ENCODE results near the gene GLYATL1. TPM values are rescaled to one million over a fixed set of nuclear protein-coding genes. Genes with fewer than 3 reads are reported as not detected.

Gene GLYATL1
- total RNA-seq, 4 donors from 2014 or later = 2.4 to 3.6 TPM; not detected in 2

- Histone ChIP-seq H3K4me3 (no peak overlapping the region), H3K4me1 (peaks cover 0 to 9% (median 0%) of the 10 kb centered on the region in 4 donors), H3K36me3 (no peaks in the 10 kb centered on the region), H3K27ac (no peak overlapping the region), H3K9me3 (no peaks in the 10 kb centered on the region), H3K27me3 (no peaks in the 10 kb centered on the region)
- TF ChIP-seq CTCF (IDR thresholded peaks at IDR 0.05) = no peak
- no peak for TF ChIP-seq POLR2A (IDR thresholded peaks at IDR 0.05)
- DNase-seq = no peak
Observed at GRCh38 chr11:58926695-58927094, 12.6 kb upstream of the GLYATL1 start.

- TF ChIP-seq POLR2A (IDR thresholded peaks at IDR 0.05) (no peak), CTCF (IDR thresholded peaks at IDR 0.05) (no peak)
- Histone ChIP-seq H3K4me1 (peaks cover 0 to 9% (median 0%) of the 10 kb centered on the region in 4 donors), H3K27me3 (no peaks in the 10 kb centered on the region), H3K4me3 (peak overlapping the region in 2 of 4 donors; percentile 22 to 43), H3K9me3 (no peaks in the 10 kb centered on the region), H3K36me3 (no peaks in the 10 kb centered on the region), H3K27ac (no peak overlapping the region)
- peak in 2 of 3 donors; percentile 53 to 58 for DNase-seq
Observed at GRCh38 chr11:58927393-58928106, 11.7 kb upstream of the GLYATL1 start.

- no peaks in the 10 kb centered on the region for H3K27me3 ChIP-seq
- H3K4me1 ChIP-seq = peaks cover 0 to 9% (median 0%) of the 10 kb centered on the region in 4 donors
- H3K4me3 ChIP-seq = peak overlapping the region in 2 of 4 donors; percentile 22 to 43
- H3K9me3 ChIP-seq = no peaks in the 10 kb centered on the region
- no peak overlapping the region for H3K27ac ChIP-seq
- TF ChIP-seq POLR2A (IDR thresholded peaks at IDR 0.05) (no peak), CTCF (IDR thresholded peaks at IDR 0.05) (no peak)
- no peaks in the 10 kb centered on the region for H3K36me3 ChIP-seq
- no peak for DNase-seq
Observed at GRCh38 chr11:58928107-58928499, 11.2 kb upstream of the GLYATL1 start.

GRCh38 chr11:58928691-58929090 lies 10.6 kb upstream of the GLYATL1 start:
- no peaks in the 10 kb centered on the region for H3K27me3 ChIP-seq
- H3K4me1 ChIP-seq = peaks cover 0 to 9% (median 0%) of the 10 kb centered on the region in 4 donors
- H3K9me3 ChIP-seq = no peaks in the 10 kb centered on the region
- TF ChIP-seq POLR2A (IDR thresholded peaks at IDR 0.05) (no peak), CTCF (IDR thresholded peaks at IDR 0.05) (no peak)
- DNase-seq = no peak
- H3K4me3 ChIP-seq = no peak overlapping the region
- no peaks in the 10 kb centered on the region for H3K36me3 ChIP-seq
- H3K27ac ChIP-seq = no peak overlapping the region

- no peak overlapping the region for H3K4me3 ChIP-seq
- no peaks in the 10 kb centered on the region for H3K27me3 ChIP-seq
- H3K9me3 ChIP-seq = no peaks in the 10 kb centered on the region
- H3K4me1 ChIP-seq = peaks cover 0 to 9% (median 0%) of the 10 kb centered on the region in 4 donors
- H3K36me3 ChIP-seq = no peaks in the 10 kb centered on the region
- no peak for DNase-seq
- TF ChIP-seq POLR2A (IDR thresholded peaks at IDR 0.05) (no peak), CTCF (IDR thresholded peaks at IDR 0.05) (no peak)
- no peak overlapping the region for H3K27ac ChIP-seq
Observed at GRCh38 chr11:58930926-58931325, 8.4 kb upstream of the GLYATL1 start.

Measured in Peyer's patch (tissue), 4 donors.